Measurements from ENCODE around the gene OR56B1. TPM values are rescaled to one million over a fixed set of nuclear protein-coding genes. Genes with fewer than 3 reads are reported as not detected.
"Not testable (repeated sequence)": the region's sequence is repeated elsewhere in the genome, so short reads cannot be mapped to it uniquely, and the experiment has no call there.

Gene OR56B1
- total RNA-seq, result not detected
- long read RNA-seq, result 0 reads

GRCh38 chr11:5736396-5736795 is at the start of gene OR56B1:
OR56B1 (plus strand) TSS chr11:5736448; CDS start chr11:5736517, 69 bp downstream.
- no peak for ATAC-seq
- DNase-seq, result no peak
- intact Hi-C loops (cut with DNase I), result no loop called here

- intact Hi-C loops (cut with DNase I), result no loop called here
- DNase-seq (no peak), ATAC-seq (no peak)
Measured at GRCh38 chr11:5688482-5688881, 47.8 kb upstream of the OR56B1 start.

- intact Hi-C loops (cut with DNase I), result no loop called here
- peak; percentile 59 to 62 for ATAC-seq
Measured at GRCh38 chr11:5689551-5689983, 46.7 kb upstream of the OR56B1 start, which contains the start of gene TRIM22. TRIM22 (plus strand) TSS chr11:5689790; CDS start chr11:5696233, 6,443 bp downstream.

GRCh38 chr11:5690216-5690615 is 46.0 kb upstream of the OR56B1 start:
- DNase-seq (no peak), ATAC-seq (peak; percentile 69 to 83)
- intact Hi-C loops (cut with DNase I), result no loop called here

More at GRCh38 chr11:5689551-5689983, 46.7 kb upstream of the OR56B1 start, which contains the start of gene TRIM22:
- DNase-seq, result peak; percentile 38

- intact Hi-C loops (cut with DNase I), result no loop called here
- ATAC-seq (peak in 1 of 2 donors; percentile 63), DNase-seq (no peak)
Measured at GRCh38 chr11:5690736-5691135, 45.5 kb upstream of the OR56B1 start.

GRCh38 chr11:5691238-5691963 is 44.8 kb upstream of the OR56B1 start:
- intact Hi-C loops (cut with DNase I); ATAC-seq; DNase-seq: not testable (repeated sequence)

- intact Hi-C loops (cut with DNase I), result no loop called here
- DNase-seq (no peak), ATAC-seq (no peak)
Measured at GRCh38 chr11:5691964-5692361, 44.3 kb upstream of the OR56B1 start.

GRCh38 chr11:5694642-5695041 is 41.6 kb upstream of the OR56B1 start:
- DNase-seq, result no peak
- ATAC-seq, result no peak
- intact Hi-C loops (cut with DNase I), result no loop called here

GRCh38 chr11:5695580-5695979 is 40.7 kb upstream of the OR56B1 start:
- no peak for DNase-seq
- intact Hi-C loops (cut with DNase I), result no loop called here
- no peak for ATAC-seq

GRCh38 chr11:5696210-5696609 is 40.0 kb upstream of the OR56B1 start:
- no peak for ATAC-seq
- DNase-seq, result no peak
- intact Hi-C loops (cut with DNase I), result no loop called here

GRCh38 chr11:5698281-5698680 is 38.0 kb upstream of the OR56B1 start:
- no peak for DNase-seq
- no peak for ATAC-seq
- intact Hi-C loops (cut with DNase I), result no loop called here

GRCh38 chr11:5700421-5701054 is 35.7 kb upstream of the OR56B1 start:
- ATAC-seq, result no peak
- DNase-seq, result no peak
- intact Hi-C loops (cut with DNase I), result no loop called here

GRCh38 chr11:5701055-5701577 is 35.1 kb upstream of the OR56B1 start:
- intact Hi-C loops (cut with DNase I), result no loop called here
- DNase-seq (no peak), ATAC-seq (no peak)

GRCh38 chr11:5703741-5704536 is 32.3 kb upstream of the OR56B1 start:
- intact Hi-C loops (cut with DNase I), result no loop called here
- DNase-seq, result no peak
- no peak for ATAC-seq

- intact Hi-C loops (cut with DNase I), result no loop called here
- ATAC-seq (no peak), DNase-seq (no peak)
Measured at GRCh38 chr11:5705688-5706087, 30.6 kb upstream of the OR56B1 start.

- ATAC-seq, result no peak
- DNase-seq, result no peak
- intact Hi-C loops (cut with DNase I), result no loop called here
Measured at GRCh38 chr11:5712507-5712906, 23.7 kb upstream of the OR56B1 start.

GRCh38 chr11:5713695-5714094 is 22.6 kb upstream of the OR56B1 start:
- no peak for DNase-seq
- ATAC-seq, result no peak
- intact Hi-C loops (cut with DNase I), result no loop called here

- DNase-seq; ATAC-seq; intact Hi-C loops (cut with DNase I): not testable (repeated sequence)
Measured at GRCh38 chr11:5716518-5716917, 19.7 kb upstream of the OR56B1 start.

GRCh38 chr11:5719703-5720495 is 16.3 kb upstream of the OR56B1 start:
- intact Hi-C loops (cut with DNase I), result no loop called here
- DNase-seq (no peak), ATAC-seq (no peak)
